GM18520 (cell line): ENCODE measurements around the gene TTLL10.
"Not testable (repeated sequence)": the region's sequence is repeated elsewhere in the genome, so short reads cannot be mapped to it uniquely, and the experiment has no call there.

Experiments used
- ATAC-seq: cut with Tn5 transposase; IDR thresholded peaks from one replicate; pipeline ENCODE4 v1.9.1; 2021; ENCODE audit not compliant: unreplicated experiment

Gene TTLL10

DNA sequence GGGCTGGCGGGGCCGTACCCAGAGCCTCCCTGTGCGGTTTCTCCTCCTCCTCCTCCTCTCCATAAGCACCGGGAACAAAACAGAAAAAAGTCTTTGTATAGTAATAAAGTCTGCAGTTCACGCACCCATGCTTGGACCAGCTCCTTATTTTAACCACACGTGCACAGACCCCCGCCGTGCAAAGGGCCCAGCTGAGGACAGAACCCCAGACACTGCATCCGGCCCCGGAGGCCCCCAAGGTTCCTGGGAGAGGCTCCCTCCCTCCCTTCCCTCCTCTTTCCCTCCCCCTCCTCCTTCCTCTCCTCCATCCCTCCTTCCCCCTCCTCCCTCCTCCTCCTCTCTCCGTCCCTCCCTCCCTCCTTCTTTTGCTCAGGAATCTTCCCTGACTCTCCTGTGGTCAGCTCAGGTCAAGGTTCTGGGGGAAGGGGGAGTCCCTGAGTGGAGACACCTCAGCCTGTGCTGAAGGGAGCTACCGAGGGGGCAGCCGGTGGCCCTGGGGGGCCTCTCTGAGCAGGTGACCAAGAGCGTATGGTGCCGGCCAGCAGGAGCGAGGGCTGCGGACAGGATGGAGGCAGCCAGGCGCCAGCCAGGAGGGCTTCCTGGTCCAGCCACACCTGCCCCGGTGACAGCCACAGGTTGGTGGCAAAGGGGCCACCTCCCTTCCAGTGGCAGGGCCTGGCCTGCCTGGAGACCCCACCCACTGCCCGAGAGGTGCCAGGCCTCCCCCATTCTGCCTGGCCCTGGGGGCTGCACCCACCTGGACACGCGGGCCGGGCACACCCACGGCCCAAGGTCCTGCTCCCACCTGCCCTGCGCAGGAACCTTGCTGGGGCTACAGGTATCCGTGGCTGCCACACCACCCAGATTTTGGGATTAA lies 3.2 kb upstream of the TTLL10 start:
- no peak for ATAC-seq

DNA sequence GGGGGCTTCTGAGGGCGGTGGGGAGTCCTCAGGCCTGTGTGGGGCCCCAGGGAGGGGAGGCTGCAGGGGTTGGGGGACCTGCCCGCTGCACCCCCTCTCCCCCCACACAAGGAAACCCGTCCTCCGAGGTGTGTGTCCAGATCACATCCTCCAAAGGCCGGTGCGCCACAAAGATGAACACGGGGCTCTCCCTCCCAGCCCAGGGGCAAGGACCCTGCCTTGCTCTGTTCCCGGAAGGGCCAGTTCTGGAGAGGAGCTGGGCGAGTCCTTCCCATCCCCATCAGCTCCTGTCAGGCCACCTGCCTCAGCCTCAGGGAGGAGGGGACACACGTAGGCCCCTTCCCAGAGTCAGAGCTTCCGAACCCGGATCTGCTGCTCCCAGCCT lies 2.5 kb upstream of the TTLL10 start:
- ATAC-seq: no peak

DNA sequence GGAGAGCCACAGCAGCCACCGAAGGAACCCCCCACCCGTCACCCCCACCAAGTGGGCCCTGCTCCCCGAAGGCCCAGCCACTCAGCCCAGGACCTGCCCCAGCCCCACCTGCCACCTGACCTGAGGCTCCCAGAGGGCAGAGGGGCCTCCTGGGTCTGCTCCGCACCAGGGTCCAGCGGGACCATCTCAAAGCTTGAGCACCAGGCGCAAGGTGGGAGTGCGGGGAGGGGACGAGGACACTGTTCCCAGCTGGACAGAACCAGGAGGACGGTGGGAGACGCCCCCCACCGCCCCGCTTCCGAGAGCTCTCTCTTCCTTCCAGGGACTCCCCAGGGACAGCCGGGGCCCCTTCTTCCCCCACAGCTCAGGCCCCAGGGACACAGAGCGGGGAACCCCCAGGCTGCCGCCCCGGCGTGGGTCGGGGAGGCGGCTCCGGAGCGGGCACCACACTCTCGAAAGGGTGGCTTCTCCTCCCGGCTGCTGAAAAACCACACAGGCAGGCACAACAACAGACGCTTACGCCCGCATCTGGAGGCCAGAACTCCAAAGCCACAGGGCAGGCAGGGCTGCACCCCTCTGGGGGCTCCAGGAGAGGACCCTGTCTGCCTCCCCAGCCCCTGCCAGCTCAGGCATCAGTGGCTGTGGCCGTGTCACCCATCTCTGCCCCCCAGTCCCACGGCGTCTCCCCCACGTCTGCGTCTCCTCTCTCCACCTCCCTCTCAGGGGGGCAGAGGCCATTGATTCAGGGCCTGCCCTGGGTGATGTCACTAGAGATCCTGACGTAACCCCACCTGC lies 1.9 kb upstream of the TTLL10 start:
- ATAC-seq: no peak

DNA sequence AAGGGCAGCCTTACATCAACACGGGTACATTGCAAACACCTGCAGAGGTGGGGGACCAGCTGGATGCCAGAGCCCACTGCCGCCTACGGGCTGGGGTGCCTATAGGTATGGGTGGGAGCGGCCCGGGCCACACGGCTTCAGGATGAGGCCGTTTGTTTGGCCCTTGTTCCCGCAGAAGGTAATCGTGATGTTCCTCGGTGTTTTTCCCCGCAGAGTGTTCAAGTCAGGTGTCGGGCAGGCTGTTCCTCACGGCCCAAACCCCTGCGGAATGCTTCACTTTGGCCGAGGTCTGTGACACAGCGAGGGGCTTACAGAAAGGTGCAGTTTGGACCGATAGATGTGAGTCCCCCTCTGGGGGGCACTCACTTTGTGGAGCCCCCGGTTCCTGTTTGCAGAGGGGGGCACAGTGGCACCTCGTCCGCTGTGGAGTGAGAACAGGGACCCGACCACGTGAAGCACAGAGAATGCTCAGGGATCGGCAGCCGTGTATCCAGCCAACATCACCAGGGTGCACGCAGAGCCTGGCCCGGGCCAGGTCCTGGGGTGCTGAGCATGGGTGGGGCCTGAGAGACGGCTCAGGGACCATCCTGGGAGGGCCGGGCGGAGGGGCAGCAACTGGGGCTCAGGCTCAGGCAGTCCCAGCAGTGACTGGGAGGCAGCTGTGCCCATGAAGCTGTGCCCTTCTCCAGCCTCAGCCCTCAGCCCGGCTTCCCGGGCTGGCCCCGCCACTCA lies 453 bp upstream of the TTLL10 start:
- no peak for ATAC-seq

DNA sequence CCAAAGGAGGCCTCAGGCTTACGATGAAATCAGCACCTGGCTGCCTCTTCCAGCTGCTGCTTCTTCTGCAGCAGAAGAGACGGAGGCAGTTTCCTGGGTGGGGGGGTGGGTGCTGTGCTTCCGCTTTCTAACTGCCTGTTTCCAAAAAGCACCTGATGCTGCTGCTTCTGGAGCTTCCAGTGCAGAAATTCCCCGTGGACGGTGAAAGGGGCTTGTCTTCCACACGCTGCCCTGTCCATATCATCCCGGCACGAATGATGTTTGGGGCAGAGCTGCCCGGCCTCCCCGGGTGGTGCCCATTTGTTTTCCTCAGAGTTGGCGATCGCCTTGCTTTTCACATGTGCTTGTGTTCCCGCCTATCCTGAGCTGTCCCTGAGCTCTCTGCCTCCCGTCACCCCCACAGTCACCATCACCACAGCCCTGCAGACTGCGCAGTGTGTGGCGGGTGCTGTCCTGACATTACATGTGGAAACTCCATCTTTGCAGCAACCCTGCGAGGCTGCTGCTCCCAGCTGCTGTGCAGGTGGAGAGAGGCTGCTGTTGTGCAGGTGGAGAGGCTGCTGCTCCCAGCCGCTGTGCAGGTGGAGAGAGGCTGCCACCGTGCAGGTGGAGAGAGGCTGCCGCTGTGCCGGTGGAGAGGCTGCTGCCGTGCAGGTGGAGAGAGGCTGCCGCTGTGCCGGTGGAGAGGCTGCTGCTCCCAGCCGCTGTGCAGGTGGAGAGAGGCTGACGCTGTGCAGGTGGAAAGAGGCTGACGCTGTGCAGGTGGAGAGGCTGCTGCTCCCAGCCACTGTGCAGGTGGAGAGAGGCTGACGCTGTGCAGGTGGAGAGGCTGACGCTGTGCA lies 1.8 kb downstream of the TTLL10 start:
- no peak for ATAC-seq

DNA sequence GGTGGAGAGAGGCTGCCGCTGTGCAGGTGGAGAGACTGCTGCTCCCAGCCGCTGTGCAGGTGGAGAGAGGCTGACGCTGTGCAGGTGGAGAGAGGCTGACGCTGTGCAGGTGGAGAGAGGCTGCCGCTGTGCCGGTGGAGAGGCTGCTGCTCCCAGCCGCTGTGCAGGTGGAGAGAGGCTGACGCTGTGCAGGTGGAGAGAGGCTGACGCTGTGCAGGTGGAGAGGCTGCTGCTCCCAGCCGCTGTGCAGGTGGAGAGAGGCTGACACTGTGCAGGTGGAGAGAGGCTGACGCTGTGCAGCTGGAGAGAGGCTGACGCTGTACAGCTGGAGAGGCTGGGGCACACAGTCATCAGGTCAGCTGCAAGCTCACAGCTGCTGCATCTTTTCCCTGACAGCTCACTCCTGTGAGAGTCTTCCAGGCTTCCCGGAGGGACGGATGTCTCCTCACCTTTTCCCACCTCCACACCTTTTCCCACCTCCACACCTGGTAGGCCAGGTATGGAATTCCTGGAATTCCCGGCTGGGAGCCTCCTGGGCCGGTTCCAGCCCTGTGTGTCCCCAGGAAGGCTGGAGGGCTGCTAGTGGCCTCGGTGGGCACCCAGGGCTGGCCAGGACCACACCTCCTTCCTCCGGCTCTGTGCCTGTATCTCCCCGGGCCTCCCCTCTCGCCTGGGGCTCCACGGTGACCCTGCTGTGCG lies 2.5 kb downstream of the TTLL10 start:
- not testable (repeated sequence) for ATAC-seq

DNA sequence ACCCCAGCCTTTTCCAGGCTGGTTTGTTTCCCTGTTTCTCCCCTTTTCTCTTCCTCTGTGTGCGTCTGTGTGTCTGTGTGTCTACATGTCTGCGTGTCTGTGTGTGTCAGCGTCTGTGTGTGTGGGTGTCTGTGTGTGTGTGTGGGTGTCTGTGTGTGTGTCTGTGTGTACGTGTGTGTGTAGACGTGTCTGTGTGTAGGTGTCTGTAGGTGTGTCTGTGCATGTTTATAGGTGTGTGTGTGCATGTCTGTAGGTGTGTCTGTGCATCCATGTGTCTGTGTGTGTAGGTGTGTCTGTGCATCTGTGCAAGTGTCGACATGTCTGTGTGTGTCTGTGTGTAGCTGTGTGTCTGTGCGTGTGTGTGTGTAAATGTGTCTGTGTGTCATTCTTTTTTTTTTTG lies 3.3 kb downstream of the TTLL10 start:
- no peak for ATAC-seq

GRCh38 chr1:1177452-1178206 lies 3.9 kb downstream of the TTLL10 start:
- no peak for ATAC-seq

- ATAC-seq: no peak
Observed at GRCh38 chr1:1178794-1179331, 5.2 kb downstream of the TTLL10 start.

DNA sequence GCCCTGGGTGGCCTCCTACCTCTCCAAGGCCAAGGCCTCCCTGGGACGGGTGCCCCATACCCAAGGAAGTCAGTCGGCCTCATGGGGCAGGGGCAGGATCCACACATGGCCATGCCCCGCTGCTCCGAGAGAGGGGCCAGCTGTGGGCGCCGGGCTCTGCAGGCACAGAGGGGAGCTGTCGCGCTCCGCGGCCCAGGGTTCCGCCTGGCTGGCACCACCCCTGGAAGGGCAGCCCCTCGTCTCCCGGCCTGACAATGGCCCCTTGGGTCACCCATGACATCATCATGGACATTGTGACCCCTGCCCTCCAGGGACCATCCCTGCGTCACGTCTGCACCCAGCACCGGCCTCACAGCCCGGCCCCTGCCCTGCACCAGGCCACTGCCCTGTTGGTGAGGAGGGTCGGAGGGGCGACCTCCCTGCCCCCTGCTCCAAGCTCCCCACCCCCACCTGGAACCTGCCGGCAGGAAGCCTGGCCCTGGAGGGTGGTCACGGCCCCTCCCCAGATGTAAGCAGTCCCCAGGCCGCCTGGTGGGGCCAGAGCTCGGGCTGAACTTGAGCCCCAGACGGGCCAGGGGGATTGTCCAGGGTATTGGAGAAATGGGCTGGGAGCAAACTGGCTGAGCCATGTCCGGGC lies 5.8 kb downstream of the TTLL10 start:
- ATAC-seq: no peak

- no peak for ATAC-seq
Observed at GRCh38 chr1:1179983-1180861, 6.5 kb downstream of the TTLL10 start.

- ATAC-seq: no peak
Observed at GRCh38 chr1:1181129-1181937, 7.7 kb downstream of the TTLL10 start.

DNA sequence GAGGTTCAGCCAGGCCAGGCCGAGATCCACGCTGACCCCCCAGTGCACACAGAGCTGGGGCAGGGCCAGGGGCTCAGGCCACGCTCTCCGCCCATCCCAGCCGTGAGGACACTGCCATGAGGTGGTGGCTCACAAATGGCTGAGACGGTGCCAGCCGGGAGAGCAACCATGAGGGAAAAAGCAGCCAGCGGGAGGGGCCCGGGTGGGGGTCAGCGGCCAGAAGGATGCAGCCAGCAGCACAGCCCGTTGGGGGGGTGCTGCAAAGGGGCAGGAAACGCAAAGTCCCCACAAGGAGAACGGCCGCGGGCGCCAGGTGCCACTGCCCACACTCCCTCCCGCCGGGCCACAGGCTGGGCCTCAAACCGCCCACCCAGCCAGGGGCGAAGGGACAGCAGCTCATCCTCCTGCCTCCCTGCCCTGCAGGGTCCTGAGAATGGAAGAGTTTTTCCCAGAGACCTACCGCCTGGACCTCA lies 8.3 kb downstream of the TTLL10 start:
- ATAC-seq: no peak

DNA sequence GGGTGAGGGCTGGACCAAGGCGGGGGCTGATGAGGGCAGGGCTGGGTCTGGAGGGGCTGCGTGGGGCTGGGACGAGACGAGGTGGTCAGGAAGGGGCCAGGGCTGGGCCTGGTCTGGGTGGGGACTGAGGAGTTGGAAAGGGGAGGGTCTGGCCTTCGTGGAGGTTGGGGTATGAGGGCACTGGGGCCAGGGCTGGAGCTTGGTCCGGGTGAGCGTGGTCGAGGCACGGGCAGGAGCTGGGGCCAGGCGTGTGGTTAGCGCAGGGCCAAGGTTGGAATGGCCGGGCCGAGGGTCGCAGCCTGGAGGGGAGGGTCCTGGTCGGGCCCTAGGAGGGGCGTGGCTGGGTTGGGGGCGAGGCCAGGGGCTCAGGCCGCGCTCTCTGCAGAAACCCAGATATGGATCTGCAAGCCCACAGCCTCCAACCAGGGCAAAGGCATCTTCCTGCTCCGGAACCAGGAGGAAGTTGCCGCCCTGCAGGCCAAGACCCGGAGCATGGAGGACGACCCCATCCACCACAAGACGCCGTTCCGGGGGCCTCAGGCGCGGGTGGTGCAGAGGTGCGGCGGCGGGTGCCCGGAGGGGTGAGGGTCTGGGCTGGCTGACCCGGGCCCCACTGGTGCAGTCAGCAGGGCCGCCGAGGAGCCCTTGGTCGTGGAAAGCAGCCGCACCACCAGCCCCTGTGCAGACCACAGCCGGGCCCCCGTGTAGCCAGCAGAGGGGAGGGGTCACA lies 9.0 kb downstream of the TTLL10 start:
- no peak for ATAC-seq

DNA sequence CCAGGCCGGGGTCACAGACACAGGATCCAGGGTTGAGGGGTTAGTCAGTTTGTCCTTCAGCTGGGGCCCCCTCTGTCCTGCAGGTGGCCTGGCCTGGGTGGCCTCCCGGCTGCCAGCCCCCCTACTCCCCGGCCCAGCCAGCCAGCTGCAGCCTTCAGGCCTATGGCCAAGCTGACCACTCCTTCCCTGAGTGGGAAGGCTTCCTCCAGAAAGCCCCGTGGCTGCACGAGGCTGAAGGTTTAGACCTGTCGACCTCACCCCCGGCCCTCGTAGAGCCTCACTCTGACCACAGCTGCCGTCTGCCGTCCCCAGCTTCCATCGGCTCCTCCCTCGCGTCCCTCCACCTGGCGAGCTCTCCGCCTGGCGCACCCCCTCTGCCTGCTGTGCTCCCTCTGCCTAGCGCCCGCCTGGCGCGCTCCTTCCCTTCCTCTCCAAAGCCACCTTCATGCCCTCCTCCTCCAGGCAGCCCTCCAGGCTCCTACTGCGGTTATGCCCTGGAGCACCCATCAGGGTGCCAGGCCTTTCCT lies 9.6 kb downstream of the TTLL10 start:
- ATAC-seq: no peak
